ENCODE measurements around the gene SRSF7.
"Not testable (repeated sequence)": the region's sequence is repeated elsewhere in the genome, so short reads cannot be mapped to it uniquely, and the experiment has no call there.

DNA sequence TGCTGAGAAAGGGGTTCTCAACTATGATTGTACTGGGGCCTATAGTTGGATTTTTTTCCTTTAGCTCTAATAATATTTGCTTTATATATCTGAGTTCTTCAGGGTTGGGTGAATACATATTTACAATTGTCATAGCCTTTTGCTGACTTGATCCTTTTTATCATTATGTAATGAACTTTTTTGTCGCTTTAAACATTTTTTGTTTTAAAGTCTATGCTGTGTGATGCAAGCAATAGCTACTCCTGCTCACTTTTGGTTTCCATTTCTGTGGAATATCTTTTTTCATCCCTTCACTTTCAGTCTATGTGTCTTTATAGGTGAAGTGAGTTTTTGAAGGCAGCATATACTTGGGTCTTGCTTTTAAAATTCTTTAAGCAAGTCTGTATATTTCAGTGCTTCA, 36.2 kb downstream of the SRSF7 start:
- not testable (repeated sequence) for TF ChIP-seq CTCF (IDR thresholded peaks at IDR 0.05; ENCODE audit: low read depth, low read length); POLR2A (IDR thresholded peaks at IDR 0.05; ENCODE audit: extremely low read depth, insufficient read length)
- TF ChIP-seq, protein P1, sequence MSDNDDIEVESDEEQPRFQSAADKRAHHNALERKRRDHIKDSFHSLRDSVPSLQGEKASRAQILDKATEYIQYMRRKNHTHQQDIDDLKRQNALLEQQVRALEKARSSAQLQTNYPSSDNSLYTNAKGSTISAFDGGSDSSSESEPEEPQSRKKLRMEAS (IDR thresholded peaks at IDR 0.05; ENCODE audit: low read depth, low read length) = not testable (repeated sequence)
